Lung (tissue), 12 donors: ENCODE measurements around the gene CTSD. TPM values are rescaled to one million over a fixed set of nuclear protein-coding genes. Genes with fewer than 3 reads are reported as not detected.

Source experiments
- ATAC-seq: fragments of 200-7000 bp; cut with Tn5 transposase; one replicate; pipeline ENCODE4 v1.9.1; 2020; ENCODE audit warnings: moderate number of reproducible peaks; ENCODE audit not compliant: insufficient read depth, low FRiP score
- DNase-seq, 3 donors: peaks; one replicate each; pipeline ENCODE4 v3.0.0-alpha.2; 2013 to 2017
- H3K27ac ChIP-seq, 2 donors: one replicate each; pipeline ENCODE4 v1.5.1; 2013; ENCODE audit warnings: mild to moderate bottlenecking in 2 of 2, moderate library complexity in 2 of 2, control low read depth in 1 of 2, inconsistent platforms in 1 of 2, low read depth in 1 of 2, low read length in 1 of 2
- H3K27me3 ChIP-seq, 3 donors: one replicate each; pipeline ENCODE4 v1.5.1; 2013; ENCODE audit warnings: low read length in 2 of 3; ENCODE audit not compliant: control insufficient read depth in 3 of 3, insufficient read depth in 3 of 3
- H3K36me3 ChIP-seq, 4 donors: one replicate each; pipeline ENCODE4 v1.5.1; 2013; ENCODE audit warnings: low read length in 4 of 4, mild to moderate bottlenecking in 1 of 4, moderate library complexity in 1 of 4; ENCODE audit not compliant: control insufficient read depth in 4 of 4, insufficient read depth in 4 of 4
- H3K4me1 ChIP-seq, 5 donors: one replicate each; pipeline ENCODE4 v1.5.1; 2013; ENCODE audit warnings: low read length in 5 of 5, mild to moderate bottlenecking in 2 of 5, moderate library complexity in 1 of 5; ENCODE audit not compliant: control insufficient read depth in 5 of 5, insufficient read depth in 5 of 5
- H3K4me3 ChIP-seq: one replicate; pipeline ENCODE4 v1.5.1; 2013; ENCODE audit warnings: mild to moderate bottlenecking, control low read depth, moderate library complexity
- H3K9ac ChIP-seq, 2 donors: one replicate each; pipeline ENCODE4 v1.5.1; 2013; ENCODE audit warnings: low read length in 2 of 2, control low read depth in 1 of 2; ENCODE audit not compliant: insufficient read depth in 1 of 2
- H3K9me3 ChIP-seq, 4 donors: one replicate each; pipeline ENCODE4 v1.5.1; 2013; ENCODE audit warnings: low read length in 3 of 4, mild to moderate bottlenecking in 1 of 4, moderate library complexity in 1 of 4; ENCODE audit not compliant: control insufficient read depth in 4 of 4, insufficient read depth in 3 of 4
- CTCF ChIP-seq: IDR thresholded peaks from 2 replicates; pipeline ENCODE4 v1.5.1; 2012; ENCODE audit warnings: mild to moderate bottlenecking; ENCODE audit errors: control extremely low read depth, extremely low read depth
- WGBS, 2 donors: extraction: QIAGEN DNeasy Blood & Tissue Kit; methylation state at CpG; one replicate each; pipeline ENCODE4 v1.1.7; 2013; 5-methylcytosine and 5-hydroxymethylcytosine counted together
- polyA plus RNA-seq, 2 donors: library from polyadenylated mRNA; stranded (reverse); fragments of 200-250 nt; gene quantifications; one replicate each; pipeline ENCODE4 v1.2.1, GENCODE V29; 2013
- total RNA-seq, 2 donors: library from RNA; depleted of rRNA in 1 of 2; stranded (reverse); fragments of >200 nt in 1 of 2; gene quantifications; one replicate each; pipeline ENCODE4 v1.2.1, GENCODE V29; 2014 to 2021
- donor health status: control.
- donor health status: control.
- donor health status: Bipolar disorder and iron deficiency.
- donor health status: healthy.
- donor health status: DM: yes; HTN: yes; CAD: no.

The CTSD gene
- total and polyA plus RNA-seq, 4 donors, result 388 to 2,177 (median 1,949) TPM

- Histone ChIP-seq H3K9ac (no peak overlapping the region), H3K36me3 (no peaks in the 10 kb centered on the region), H3K4me3 (no peak overlapping the region), H3K27ac (no peak overlapping the region), H3K4me1 (no peaks in the 10 kb centered on the region), H3K27me3 (no peaks in the 10 kb centered on the region), H3K9me3 (no peaks in the 10 kb centered on the region)
- 84 to 89% methylated on average over 6 of the region's 6 CpGs for WGBS, 2 donors
- DNase-seq, result no peak
- ATAC-seq, result no peak
- TF ChIP-seq CTCF, result no peak
Observed at GRCh38 chr11:1703146-1703545, 60.6 kb downstream of the CTSD start.

Other genes with a start within 250 kb of the CTSD start
- 10 to 100 TPM in 1 of 2 donors, 1 to 10 TPM in 1; 2.0 to 17.0 TPM for gene DUSP8, start 191.7 kb downstream of the CTSD start, total RNA-seq
- gene DUSP8, start 191.7 kb downstream of the CTSD start, polyA plus RNA-seq, result 1 to 10 TPM; 3.5 to 9.1 TPM
- gene KRTAP5-1, start 178.6 kb downstream of the CTSD start, total RNA-seq, result not detected
- gene KRTAP5-1, start 178.6 kb downstream of the CTSD start, polyA plus RNA-seq, result not detected
- not detected for gene KRTAP5-2, start 165.6 kb downstream of the CTSD start, total RNA-seq
- gene KRTAP5-2, start 165.6 kb downstream of the CTSD start, polyA plus RNA-seq, result under 1 TPM in 1 of 2 donors, not detected in 1; 0.12 TPM
- gene KRTAP5-3, start 155.5 kb downstream of the CTSD start, total RNA-seq, result not detected
- gene KRTAP5-3, start 155.5 kb downstream of the CTSD start, polyA plus RNA-seq, result not detected
- gene KRTAP5-4, start 141.8 kb downstream of the CTSD start, total RNA-seq, result not detected
- gene KRTAP5-4, start 141.8 kb downstream of the CTSD start, polyA plus RNA-seq, result not detected
- gene KRTAP5-5, start 134.2 kb downstream of the CTSD start, total RNA-seq, result not detected
- gene KRTAP5-5, start 134.2 kb downstream of the CTSD start, polyA plus RNA-seq, result not detected
- not detected for gene KRTAP5-6, start 66.7 kb downstream of the CTSD start, total RNA-seq
- gene KRTAP5-6, start 66.7 kb downstream of the CTSD start, polyA plus RNA-seq, result not detected
- 10 to 100 TPM in 1 of 2 donors, under 1 TPM in 1; 0.40 to 18.8 TPM for gene IFITM10, start 13.3 kb downstream of the CTSD start, total RNA-seq
- gene IFITM10, start 13.3 kb downstream of the CTSD start, polyA plus RNA-seq, result 1 to 10 TPM in 1 of 2 donors, under 1 TPM in 1; 0.93 to 4.5 TPM
- gene SYT8, start 71.1 kb upstream of the CTSD start, total RNA-seq, result 10 to 100 TPM in 1 of 2 donors, 1 to 10 TPM in 1; 2.7 to 40.6 TPM
- 10 to 100 TPM; 15.0 to 18.9 TPM for gene SYT8, start 71.1 kb upstream of the CTSD start, polyA plus RNA-seq
- 10 to 100 TPM in 1 of 2 donors, 1 to 10 TPM in 1; 3.1 to 14.3 TPM for gene TNNI2, start 75.1 kb upstream of the CTSD start, total RNA-seq
- gene TNNI2, start 75.1 kb upstream of the CTSD start, polyA plus RNA-seq, result 10 to 100 TPM; 10.1 to 35.8 TPM
- 10 to 100 TPM; 44.9 to 72.1 TPM for gene LSP1, start 89.2 kb upstream of the CTSD start, total RNA-seq
- gene LSP1, start 89.2 kb upstream of the CTSD start, polyA plus RNA-seq, result 100 to 1,000 TPM in 1 of 2 donors, 10 to 100 TPM in 1; 95.7 to 121 TPM
- gene PRR33, start 128.0 kb upstream of the CTSD start, total RNA-seq, result not detected
- under 1 TPM; 0.08 to 0.13 TPM for gene PRR33, start 128.0 kb upstream of the CTSD start, polyA plus RNA-seq
- 1 to 10 TPM; 7.1 to 8.0 TPM for gene TNNT3, start 155.8 kb upstream of the CTSD start, total RNA-seq
- 1 to 10 TPM; 1.6 to 3.0 TPM for gene TNNT3, start 155.8 kb upstream of the CTSD start, polyA plus RNA-seq
- gene MRPL23, start 183.4 kb upstream of the CTSD start, total RNA-seq, result 10 to 100 TPM; 34.8 to 64.5 TPM
- gene MRPL23, start 183.4 kb upstream of the CTSD start, polyA plus RNA-seq, result 100 to 1,000 TPM; 149 to 250 TPM
- gene H19, start 233.9 kb upstream of the CTSD start, total RNA-seq, result 1,000 to 10,000 TPM in 1 of 2 donors, 10 to 100 TPM in 1; 49.1 to 1,932 TPM
- 100 to 1,000 TPM in 1 of 2 donors, 10 to 100 TPM in 1; 56.6 to 305 TPM for gene H19, start 233.9 kb upstream of the CTSD start, polyA plus RNA-seq